ENCODE measurements around the gene STK32B.

STK32B gene

DNA sequence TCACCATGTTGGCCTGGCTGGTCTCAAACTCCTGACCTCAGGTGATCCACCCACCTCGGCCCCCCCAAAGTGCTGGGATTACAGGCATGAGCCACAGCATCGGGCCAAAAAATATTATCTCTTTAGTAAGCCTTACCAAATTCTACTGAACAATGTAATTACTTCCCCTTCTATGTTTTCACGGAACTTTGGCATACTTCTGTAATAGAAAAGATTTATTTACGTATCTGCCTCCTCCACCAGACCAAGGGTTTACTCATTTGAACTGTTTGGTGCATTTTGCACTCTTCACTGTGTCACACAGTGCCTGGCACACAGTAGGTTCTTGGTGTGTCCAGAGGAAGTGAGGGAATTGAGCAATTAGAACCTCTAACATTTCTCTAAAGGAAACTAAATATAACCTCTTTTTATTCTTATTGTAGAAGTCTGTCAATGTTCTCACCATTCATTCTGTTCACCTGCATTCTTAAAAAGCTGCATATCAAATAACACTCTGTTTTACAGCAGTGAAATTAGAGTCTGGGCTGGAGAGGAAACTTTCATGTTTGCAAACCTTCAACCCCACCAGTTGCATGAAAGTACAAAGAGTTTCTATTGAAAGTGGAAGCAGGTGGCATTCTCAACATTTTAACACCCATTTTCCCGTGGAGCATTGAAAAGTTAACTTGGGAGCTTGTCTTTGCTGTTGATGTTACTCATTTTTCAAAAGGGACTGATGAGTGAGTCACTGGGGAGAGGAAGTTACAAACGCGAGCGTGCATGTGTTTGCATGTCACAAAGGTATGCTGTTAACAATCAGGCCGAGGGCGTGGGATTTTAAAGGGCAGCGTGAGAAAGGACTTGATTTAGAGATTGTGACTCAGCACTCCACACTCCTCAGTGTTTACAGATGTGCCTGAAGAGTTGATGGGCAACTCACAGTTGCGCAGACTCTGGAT, 314.1 kb downstream of the STK32B start:
- H3K4me1 Mint-ChIP-seq, result peaks cover 4% of the 10 kb centered on the region
- TF ChIP-seq, protein P1, sequence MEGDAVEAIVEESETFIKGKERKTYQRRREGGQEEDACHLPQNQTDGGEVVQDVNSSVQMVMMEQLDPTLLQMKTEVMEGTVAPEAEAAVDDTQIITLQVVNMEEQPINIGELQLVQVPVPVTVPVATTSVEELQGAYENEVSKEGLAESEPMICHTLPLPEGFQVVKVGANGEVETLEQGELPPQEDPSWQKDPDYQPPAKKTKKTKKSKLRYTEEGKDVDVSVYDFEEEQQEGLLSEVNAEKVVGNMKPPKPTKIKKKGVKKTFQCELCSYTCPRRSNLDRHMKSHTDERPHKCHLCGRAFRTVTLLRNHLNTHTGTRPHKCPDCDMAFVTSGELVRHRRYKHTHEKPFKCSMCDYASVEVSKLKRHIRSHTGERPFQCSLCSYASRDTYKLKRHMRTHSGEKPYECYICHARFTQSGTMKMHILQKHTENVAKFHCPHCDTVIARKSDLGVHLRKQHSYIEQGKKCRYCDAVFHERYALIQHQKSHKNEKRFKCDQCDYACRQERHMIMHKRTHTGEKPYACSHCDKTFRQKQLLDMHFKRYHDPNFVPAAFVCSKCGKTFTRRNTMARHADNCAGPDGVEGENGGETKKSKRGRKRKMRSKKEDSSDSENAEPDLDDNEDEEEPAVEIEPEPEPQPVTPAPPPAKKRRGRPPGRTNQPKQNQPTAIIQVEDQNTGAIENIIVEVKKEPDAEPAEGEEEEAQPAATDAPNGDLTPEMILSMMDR (IDR thresholded peaks at IDR 0.05), result no peak
- H3K9me3 Mint-ChIP-seq, result no peaks in the 10 kb centered on the region
- peaks cover 18% of the 10 kb centered on the region for H3K27me3 Mint-ChIP-seq (ENCODE audit: low read depth, poor library complexity)
- H3K27ac Mint-ChIP-seq, result no peak overlapping the region
- H3K36me3 Mint-ChIP-seq (ENCODE audit: low read depth), result no peaks in the 10 kb centered on the region
- no peak for DNase-seq
- H3K4me3 Mint-ChIP-seq, result no peak overlapping the region

- DNase-seq, result no peak
- no peak overlapping the region for H3K4me3 Mint-ChIP-seq
- H3K36me3 Mint-ChIP-seq (ENCODE audit: low read depth), result no peaks in the 10 kb centered on the region
- H3K4me1 Mint-ChIP-seq, result peaks cover 4% of the 10 kb centered on the region
- H3K9me3 Mint-ChIP-seq, result no peaks in the 10 kb centered on the region
- peaks cover 18% of the 10 kb centered on the region for H3K27me3 Mint-ChIP-seq (ENCODE audit: low read depth, poor library complexity)
- TF ChIP-seq, protein P1 (IDR thresholded peaks at IDR 0.05), result no peak
- H3K27ac Mint-ChIP-seq, result no peak overlapping the region
These were observed 314.7 kb downstream of the STK32B start for GRCh38 chr4:5366009-5366386.

- Mint-ChIP-seq H3K36me3 (ENCODE audit: low read depth) (no peaks in the 10 kb centered on the region), H3K4me3 (no peak overlapping the region), H3K27ac (no peak overlapping the region), H3K4me1 (peaks cover 4% of the 10 kb centered on the region), H3K27me3 (ENCODE audit: low read depth, poor library complexity) (peaks cover 18% of the 10 kb centered on the region), H3K9me3 (no peaks in the 10 kb centered on the region)
- no peak for DNase-seq
- TF ChIP-seq, protein P1 (IDR thresholded peaks at IDR 0.05), result no peak
These were observed 315.1 kb downstream of the STK32B start for GRCh38 chr4:5366421-5366820.

- no peak overlapping the region for H3K4me3 Mint-ChIP-seq
- H3K36me3 Mint-ChIP-seq (ENCODE audit: low read depth), result no peaks in the 10 kb centered on the region
- H3K27ac Mint-ChIP-seq, result no peak overlapping the region
- H3K9me3 Mint-ChIP-seq, result peaks cover 1% of the 10 kb centered on the region
- peaks cover 4% of the 10 kb centered on the region for H3K4me1 Mint-ChIP-seq
- no peak for DNase-seq
- TF ChIP-seq, protein P1 (IDR thresholded peaks at IDR 0.05), result no peak
- peaks cover 14% of the 10 kb centered on the region for H3K27me3 Mint-ChIP-seq (ENCODE audit: low read depth, poor library complexity)
These were observed 317.1 kb downstream of the STK32B start for GRCh38 chr4:5368426-5368825.

GRCh38 chr4:5370286-5370685, 319.0 kb downstream of the STK32B start:
- Mint-ChIP-seq H3K9me3 (peaks cover 12% of the 10 kb centered on the region), H3K27me3 (ENCODE audit: low read depth, poor library complexity) (peaks cover 15% of the 10 kb centered on the region), H3K4me3 (no peak overlapping the region), H3K27ac (no peak overlapping the region), H3K36me3 (ENCODE audit: low read depth) (no peaks in the 10 kb centered on the region), H3K4me1 (peaks cover 4% of the 10 kb centered on the region)
- TF ChIP-seq, protein P1 (IDR thresholded peaks at IDR 0.05), result no peak
- DNase-seq, result no peak

All from nephron progenitor cell (in vitro differentiated cells).